GM19328 (cell line): Measurements from ENCODE around the gene PDIA6.
"Not testable (repeated sequence)": the region's sequence is repeated elsewhere in the genome, so short reads cannot be mapped to it uniquely, and the experiment has no call there.

Experiments used
- ATAC-seq: cut with Tn5 transposase; IDR thresholded peaks from one replicate; pipeline ENCODE4 v1.9.1; 2021; ENCODE audit warnings: mild to moderate bottlenecking, moderate library complexity; ENCODE audit not compliant: unreplicated experiment

PDIA6 gene

DNA sequence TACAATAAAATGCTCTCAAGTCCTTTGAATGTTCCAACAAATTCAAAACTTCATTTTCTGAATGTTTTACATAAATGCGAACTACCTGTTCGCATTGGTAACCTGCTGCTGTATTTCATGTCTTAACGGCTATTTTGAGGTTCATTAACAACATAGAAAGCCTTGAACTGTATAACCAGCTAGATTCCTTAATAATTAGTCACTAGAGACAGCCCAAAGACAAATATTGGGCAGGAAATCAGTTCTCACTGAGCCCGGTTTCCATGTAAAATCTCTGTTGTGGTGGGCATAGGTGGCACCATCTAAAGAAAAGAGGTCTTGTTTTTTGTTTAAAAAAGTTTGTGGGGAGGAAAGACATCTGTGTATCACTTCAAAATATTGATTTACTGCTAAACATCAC lies 29.2 kb downstream of the PDIA6 start:
- ATAC-seq: no peak

DNA sequence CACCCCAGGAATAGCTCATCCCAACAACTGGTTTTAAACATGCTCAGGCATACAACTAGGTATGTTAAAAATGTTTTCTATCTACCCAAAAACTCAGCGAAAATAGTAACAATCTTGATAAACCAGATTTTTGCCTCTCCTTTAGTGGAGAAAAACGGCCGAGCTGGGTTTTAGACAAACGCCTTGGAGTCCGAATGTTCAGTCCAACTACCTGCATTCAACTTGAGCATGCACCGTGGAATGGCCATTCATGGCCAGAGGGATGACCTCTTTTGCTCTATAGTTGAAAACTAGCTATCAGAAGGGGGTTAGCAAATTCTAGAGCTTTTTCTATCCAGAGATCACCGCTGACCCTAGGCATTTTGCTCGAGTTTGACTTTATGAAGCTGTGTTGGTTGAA lies 30.8 kb downstream of the PDIA6 start:
- no peak for ATAC-seq

DNA sequence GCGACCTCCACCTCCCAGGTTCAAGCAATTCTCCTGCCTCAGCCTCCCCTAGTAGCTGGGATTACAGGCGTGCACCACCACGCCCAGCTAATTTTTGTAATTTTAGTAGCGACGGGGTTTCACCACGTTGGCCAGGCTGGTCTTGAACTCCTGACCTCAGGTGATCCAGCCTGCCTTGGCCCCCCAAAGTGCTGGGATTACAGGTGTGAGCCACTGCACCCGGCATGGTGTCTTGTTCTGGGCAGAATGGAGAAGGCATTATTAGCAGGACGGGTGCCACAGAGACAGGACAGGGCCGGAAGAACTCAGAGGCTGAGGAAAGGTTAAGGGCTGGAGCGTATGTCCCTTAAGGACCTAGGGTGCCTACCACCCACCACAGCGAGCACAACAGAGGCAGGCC lies 31.8 kb downstream of the PDIA6 start:
- ATAC-seq: not testable (repeated sequence)

DNA sequence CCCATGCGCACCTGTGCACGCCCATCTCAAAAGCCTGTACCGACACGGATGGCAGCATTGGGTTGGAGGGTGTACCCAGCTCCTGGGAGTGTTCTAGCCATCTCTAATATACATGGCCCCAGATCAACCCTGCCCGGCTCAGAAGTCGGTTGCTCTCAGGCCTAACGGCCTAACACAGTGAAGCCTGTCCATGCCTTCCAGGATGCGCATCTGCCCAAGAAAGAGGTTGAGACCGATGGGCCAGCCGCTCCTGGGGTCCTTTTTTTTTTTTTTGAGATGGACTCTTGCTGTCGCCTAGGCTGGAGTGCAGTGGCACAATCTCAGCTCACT lies 32.1 kb downstream of the PDIA6 start:
- ATAC-seq: no peak

DNA sequence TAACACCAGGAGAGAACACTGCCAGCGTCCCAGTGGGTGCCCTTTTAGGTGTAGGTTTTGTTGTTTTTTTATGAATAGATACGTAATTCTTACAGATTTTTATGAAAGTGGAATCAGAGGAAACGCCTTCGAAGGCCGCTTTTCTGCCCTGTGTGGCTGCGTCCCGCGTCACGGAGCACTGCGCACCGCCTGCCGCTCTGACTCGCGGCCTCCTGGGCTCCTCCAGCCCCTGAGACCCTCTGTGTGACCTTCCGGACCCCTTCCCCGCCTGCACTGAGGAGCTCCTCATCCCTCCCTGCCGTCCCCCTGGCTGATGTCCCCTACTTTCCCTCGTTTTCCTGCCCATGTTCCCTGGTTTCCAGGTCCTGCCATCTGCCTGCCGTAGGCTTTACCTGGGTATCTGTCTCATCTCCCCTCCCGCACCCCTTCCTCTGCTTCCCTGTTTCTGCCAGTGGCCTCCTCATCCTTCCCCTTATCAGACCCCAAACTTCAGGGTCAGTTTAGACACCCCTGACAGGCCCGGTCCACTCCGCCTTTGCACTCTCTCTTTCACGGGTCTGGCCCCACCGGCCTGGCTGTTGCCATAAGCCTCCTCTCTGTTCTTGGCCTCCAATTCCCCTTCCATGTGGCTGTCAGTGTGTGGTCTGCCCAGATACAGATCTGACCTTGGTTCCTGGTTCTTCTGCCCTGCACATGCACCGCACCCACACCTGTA lies 32.7 kb downstream of the PDIA6 start:
- no peak for ATAC-seq

DNA sequence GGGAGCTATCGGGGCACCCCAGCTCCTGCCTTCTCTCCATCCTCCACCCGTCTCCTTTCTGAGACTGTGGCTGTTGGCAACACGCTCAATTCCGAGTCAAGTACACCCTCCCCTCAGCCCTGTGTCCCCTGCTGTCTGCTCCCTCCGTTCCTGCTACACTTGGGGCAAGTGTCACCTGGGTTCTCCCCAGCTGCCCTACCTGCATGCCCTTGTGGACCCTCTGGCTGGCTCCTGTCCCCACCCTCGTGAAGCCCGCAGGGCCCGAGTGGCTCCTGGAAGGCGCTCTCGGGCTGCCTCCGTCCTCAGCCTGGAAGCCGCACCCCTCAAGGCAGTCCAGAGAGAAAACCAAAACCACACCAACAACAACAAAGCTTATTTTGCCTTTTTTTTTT lies 33.9 kb downstream of the PDIA6 start:
- ATAC-seq: no peak

DNA sequence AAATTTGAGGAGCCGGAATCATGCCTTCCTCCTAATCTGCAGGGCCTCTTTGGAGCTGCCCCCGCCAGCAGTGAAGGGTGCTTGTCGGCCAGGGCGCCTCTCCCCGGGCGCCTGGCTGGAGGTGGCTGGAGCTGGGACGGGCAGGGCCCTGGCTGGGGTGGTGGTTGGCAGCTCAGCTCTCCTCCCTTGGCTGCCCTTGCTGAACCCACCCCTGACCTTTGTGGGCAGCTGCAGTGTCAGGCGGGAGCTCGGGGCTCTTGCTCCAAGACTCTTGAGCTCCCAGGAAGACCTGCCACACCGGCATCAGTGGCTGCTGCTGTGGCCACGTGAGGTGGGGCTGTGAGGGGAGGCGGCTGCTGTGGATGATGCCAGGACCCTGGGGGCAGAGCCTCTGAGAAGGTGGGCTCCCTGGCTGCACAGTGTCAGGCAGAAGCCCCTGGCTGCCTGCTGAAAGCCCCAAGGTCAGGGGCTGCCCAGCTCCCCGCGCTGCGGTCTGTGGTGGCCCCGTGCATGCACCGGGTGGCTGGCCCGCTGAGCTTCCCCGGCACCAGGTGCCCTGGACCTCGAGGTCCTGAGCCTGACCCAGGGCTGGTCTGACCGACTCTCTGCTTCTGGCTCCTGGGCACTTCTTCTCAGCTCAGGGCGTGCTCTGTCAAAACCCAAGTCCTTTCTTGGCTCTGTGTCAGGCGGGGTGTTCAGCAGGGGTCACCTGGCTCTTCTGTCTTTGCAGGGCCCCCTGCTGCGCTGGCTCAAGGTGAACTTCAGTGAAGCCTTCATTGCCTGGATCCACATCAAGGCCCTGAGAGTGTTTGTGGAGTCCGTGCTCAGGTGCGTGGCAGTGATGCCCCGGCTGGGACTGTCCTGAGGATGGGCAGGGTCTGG lies 34.5 kb downstream of the PDIA6 start:
- no peak for ATAC-seq

DNA sequence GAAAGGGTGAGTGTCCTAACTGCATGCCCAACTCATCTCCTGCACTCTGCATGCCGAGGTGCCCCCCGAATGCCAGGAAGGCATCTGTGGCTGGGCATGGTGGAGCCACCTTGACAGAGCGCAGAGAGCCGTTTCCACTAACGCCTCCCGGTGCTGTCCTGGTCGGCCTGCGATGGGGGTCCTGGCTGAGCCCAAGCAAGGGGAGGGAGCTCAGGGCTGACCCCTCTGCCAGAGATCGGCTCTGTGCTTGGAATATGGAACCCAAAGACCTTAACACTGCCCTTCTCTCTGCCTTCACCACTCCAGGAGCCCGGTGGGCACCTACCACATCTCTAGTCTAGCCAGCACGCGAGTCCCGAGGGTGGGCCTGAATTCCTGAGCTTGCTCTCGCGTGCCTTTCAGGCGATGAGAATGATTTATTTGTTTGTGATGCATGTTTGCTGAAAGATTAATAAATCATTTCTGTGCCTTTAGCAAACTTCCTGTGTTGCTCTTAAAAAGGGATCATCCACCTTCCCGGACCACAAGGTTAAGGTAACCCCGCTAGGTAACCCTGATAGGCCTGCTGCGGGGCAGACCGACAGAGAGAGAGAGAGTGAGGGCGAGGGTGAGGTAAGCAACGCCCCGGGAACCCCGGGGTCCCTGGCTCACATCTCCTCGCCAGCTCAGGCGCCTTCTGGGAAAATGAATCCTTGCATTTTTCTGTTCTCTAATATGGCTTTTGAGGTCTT lies 35.3 kb downstream of the PDIA6 start:
- ATAC-seq: no peak

DNA sequence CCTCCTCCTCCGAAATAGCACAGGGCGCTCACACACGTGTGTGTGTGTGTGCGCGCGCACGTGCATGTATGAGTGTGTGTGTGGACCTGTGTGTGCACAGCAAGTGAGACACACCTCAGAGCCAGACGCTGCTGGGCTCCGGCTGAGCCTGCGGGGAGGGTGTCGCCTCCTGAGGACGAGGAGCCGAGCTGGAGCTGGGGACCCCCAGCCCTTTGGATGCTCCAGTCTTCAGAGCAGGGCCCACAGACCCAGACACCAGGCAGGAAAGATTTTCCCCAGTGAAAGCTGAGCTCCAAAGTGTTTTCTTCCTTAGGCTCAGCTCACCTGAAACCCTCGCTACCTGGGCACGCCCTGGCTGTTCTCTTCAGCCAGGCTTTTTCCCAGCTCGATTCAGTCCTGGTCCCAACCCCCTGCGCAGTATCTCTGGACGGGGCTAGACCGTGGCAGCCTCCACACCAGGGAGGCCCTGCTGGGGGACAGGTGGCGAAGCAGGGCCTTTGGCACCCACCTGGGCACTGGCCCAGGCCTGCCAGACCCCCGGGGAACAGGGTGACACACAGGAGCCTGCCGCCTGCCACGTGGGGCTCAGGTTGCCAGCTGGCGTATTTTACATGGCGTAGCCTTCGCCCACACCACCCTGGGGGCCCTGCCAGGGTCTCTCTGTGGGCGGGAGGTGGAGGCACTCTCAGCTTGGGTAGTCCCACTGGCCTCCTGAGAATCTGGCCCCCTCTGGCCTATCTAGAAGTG lies 36.2 kb downstream of the PDIA6 start:
- ATAC-seq: no peak

DNA sequence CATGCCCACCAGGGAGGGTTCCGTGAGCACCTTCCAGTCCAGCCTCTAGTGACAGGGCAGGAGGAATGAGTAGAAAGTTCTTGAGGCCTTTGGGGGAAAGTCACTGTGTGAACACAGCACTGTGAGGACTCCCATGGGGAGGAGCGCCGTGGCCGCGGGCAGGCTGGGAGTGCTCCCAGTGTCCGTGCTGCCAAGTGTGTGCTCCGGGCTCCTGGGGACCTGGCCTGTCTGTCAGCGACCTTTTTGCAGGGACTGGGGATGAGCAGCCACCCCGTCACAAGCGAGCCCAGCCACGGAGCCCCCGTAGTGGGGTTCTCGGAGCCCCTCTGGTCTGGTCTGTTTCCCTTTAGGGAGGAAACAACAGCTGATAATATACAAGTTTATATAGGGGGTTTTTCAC lies 36.8 kb downstream of the PDIA6 start:
- no peak for ATAC-seq

DNA sequence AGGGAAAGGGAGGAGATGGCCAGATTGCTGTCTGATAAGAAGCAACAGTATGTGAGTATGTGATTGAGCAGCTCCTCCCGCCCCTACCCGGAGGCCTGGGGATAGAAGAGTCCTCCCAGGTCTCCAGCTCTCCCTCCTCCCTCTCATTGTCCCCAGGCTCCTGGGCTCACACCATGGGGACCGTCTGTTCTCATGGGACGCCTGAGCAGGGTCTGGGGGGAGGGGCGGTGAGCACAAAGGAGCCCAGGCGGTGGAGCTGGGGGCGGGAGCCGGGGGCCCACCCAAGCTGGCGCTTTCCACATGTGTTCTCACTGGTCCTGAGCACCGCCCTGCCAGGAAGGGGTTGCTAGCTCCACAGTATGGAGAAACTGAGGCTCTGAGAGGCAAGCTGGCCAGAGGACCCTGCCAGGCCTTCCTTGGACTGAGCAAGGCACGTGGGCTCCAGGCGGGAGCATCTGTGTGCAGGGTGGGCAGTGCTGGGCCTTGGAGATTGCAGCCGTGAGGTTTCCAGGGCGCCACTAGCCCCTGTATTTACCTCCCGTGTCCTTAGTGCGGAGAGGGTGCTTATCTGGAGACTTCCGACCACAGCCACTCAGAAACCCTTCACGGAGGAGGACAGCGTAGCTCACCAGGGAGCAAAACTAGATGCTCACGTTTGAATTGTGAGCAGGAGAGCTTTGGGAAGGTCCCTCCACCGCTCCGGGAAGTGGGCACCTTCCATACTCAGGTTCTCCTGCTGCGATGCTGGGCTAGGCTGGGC lies 37.4 kb downstream of the PDIA6 start:
- ATAC-seq: no peak

DNA sequence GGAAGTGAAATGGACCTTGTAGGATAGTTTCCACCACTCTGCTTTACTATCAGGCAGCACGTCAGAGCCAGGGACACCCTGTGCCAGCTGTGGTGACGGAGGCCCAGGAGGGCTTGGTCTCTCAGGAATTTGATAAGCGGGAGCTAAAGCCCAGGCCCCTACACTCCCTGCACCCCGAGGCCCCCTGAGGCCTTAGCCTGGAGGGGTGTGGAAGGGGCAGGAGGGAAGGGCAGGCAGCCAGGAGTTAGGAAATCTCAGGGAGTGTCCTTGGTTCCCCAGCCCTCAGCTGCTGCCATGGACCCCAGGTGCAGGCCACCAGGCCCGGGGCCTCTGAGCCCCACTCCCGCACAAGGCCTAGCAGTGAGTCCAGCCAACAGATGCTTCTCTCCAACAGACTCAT lies 38.2 kb downstream of the PDIA6 start:
- ATAC-seq: no peak

DNA sequence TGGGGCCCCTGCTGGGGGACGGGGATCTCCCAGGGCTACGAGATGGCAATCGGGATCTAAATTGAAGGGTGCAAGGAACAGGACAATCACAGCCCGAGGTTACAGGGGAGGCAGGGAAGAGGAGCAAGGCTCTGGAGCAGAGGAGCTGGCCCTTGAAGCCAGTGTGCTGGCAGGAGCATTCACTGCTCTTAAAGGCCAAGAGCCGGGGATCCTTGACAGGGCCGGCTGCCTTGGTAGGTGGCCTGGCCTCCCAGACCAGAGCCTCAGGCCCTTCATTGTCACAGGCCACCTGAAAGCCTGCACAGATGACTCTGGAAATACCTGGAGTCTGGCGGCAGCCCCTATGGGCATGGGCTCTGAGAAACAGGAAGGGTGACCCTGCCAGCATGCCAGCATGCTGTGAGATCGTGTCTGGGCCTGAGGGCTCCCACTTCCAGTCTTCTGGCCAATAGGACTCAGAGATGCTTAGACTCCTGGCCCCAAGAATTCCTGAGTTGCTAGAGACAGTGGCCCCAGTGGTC lies 38.7 kb downstream of the PDIA6 start:
- ATAC-seq: no peak

DNA sequence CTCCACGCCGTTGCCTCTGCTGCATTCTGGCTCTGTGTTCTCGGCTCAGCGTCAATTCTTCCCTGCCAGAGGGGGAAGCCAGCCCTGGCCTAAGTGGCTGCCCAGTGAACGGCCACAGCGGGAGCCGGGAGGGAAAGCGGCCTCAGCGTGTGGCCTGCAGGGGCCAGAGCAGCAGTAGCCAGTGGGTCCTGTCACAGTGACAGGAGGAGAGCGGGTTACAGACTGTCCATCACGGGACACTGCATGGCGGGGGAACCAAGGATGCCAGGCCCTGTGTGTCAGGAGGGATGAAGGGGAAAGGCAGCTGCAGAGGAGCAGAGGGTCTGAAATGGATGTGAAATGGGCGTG lies 39.7 kb downstream of the PDIA6 start:
- no peak for ATAC-seq

DNA sequence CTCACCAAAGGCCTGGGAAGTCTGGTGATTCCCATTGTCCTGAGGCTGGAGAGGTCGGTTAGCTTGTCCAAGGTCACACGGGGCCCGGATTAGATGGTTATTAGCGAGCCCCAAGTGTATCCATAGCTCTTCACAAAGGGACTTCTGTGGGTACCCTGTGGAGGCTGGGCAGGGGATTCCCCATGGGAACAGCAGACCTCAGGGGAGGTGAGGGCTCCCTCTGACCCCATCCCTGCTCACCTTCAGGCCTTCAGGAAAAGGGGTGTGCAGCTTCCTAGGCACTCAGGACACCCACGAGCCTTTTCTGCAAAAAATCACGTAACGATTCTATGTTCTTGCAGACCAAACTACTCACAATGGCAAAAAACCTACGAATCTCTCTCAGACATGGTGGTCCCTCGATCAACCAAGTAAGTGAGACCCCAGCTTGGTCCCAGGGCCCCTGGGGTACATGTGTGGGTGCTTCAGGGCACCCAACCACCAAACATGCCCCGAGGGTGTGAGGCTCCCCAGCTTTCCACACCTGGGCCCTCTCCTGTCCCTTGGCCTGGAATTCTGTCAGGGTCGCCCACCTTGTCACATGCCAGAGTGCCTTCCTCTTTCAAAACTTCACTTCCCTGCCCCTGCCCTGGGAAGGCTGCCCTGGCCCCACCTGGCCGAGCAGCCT lies 40.3 kb downstream of the PDIA6 start:
- no peak for ATAC-seq

DNA sequence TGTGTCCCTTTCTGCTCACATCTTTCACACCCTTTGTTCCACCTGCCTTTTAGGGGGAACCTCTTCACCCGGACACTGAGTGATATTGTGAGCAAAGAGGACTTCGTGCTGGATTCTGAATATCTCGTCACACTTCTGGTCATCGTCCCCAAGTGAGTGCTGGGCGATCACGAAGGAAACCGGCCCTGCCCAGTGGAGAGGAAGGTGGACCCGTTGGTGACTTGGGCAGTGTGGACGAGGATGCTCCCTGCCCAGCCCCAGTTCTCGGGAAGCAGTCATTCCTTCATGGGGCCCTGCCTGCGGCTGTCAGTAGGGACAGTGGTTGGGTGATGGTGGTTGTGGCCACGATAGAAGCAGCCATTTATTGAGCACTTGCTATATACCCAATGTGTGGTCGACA lies 40.8 kb downstream of the PDIA6 start:
- ATAC-seq: no peak

DNA sequence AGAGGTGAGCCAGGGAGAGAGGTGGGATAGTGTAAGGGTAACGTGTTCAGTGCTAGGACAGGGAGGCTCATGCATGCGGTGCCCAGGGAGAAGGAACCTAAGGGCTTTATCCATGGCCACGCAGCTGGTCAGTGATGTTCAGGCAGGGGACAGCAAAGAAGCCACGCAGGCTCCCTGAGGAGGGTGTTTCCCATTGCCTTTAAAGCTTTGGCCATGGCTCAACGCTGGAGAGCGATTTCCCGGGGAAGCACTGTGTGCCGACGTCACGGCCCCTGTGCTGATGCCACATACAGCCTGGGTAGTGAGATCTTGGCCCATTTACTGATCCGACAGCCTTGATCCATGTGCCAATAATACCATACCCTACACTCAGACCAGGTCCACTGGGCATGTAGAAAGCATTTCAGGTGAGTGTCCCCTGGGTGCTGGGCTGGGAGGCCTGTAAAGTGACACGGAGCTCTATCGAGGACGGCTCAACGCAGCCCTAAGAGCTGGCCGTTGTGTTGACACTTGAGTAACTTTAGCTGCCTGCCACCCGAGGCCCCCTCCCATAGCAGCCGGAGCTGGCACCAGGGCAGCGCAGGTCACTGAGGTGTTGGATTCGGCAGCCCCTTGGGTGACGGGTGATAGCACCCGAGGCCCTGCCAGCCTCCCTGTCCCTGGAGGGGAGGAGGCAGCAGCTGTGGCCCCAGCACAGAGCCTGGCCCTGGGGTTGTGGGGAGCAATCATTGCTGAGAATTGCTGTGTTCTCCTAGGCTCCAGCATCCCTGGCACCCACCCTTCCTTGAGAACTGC lies 41.4 kb downstream of the PDIA6 start:
- no peak for ATAC-seq

DNA sequence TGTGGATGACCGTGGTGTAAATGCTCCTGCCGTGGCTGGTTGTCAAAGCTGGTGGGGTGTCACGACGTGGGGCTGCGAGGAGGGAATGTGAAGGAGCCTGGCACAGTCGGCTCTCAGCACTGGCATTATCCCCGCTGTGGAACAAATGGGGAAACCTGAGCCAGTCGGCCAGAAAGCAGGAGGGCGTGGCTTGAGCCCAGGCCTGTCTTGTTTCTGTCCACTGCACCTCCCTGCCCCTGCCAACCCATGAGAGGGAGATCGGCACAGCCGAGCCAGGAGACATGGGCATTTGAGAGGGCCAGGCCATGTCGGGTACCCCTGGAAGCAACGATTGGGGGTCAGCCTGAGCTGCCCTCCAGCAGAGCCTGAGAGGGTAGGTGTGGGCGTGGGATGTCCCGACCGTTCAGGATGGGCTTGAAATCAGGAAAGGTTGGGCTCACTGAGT lies 44.5 kb downstream of the PDIA6 start:
- no peak for ATAC-seq

DNA sequence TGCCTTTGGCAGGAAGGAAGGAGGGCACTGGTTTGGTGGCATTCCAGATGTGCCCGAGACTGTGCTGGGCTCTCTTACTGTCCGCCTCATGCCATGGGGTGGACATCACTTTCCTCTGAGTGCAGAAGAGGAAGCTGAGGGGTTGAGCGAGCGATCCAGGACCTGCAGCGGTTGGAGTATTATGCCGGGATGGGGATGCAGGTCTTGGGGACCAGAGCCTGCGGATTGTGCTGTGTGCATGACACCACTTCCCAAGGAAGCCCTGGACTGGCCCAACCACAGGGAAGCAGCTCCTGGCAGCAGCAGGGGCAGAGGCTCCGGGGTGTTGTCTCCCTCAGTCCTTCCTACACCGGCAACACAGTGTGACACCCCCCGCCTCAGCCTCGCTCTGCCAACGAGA lies 46.7 kb downstream of the PDIA6 start:
- ATAC-seq: no peak
